Karpas-422 (cell line): Measurements from ENCODE around the gene TRAM2. TPM values are rescaled to one million over a fixed set of nuclear protein-coding genes. Genes with fewer than 3 reads are reported as not detected.

Experiments
- DNase-seq: peaks from one replicate; pipeline ENCODE4 v3.0.0-alpha.2; 2015
- H2AFZ ChIP-seq: fragments of 200-600 bp; sonication (generic); 2 replicates; pipeline ENCODE4 v1.6.1; 2014; ENCODE audit warnings: antibody characterized with exemption, low read length, mixed read lengths
- H3K27ac ChIP-seq: fragments of 200-600 bp; sonication (generic); 2 replicates; pipeline ENCODE4 v1.5.1; 2014; ENCODE audit warnings: mild to moderate bottlenecking, low read length, moderate library complexity
- H3K27me3 ChIP-seq: fragments of 200-600 bp; sonication (generic); 2 replicates; pipeline ENCODE4 v1.6.1; 2014; ENCODE audit warnings: low read length, mixed read lengths
- H3K36me3 ChIP-seq: fragments of 200-600 bp; sonication (generic); 2 replicates; pipeline ENCODE4 v1.6.1; 2014; ENCODE audit warnings: low read length, mixed read lengths; ENCODE audit not compliant: insufficient read depth
- H3K4me1 ChIP-seq: fragments of 200-600 bp; sonication (generic); 2 replicates; pipeline ENCODE4 v1.6.1; 2014; ENCODE audit warnings: mild to moderate bottlenecking, low read length, mixed read lengths
- H3K4me2 ChIP-seq: fragments of 200-600 bp; sonication (generic); 2 replicates; pipeline ENCODE4 v1.6.1; 2014; ENCODE audit warnings: low read length, low read depth, mild to moderate bottlenecking; ENCODE audit not compliant: poor library complexity, severe bottlenecking
- H3K4me3 ChIP-seq: fragments of 200-600 bp; sonication (generic); 2 replicates; pipeline ENCODE4 v1.5.1; 2014; ENCODE audit warnings: mild to moderate bottlenecking, antibody characterized with exemption, low read length, mixed read lengths
- H3K79me2 ChIP-seq: fragments of 200-600 bp; sonication (generic); 2 replicates; pipeline ENCODE4 v1.6.1; 2014; ENCODE audit warnings: mild to moderate bottlenecking, low read length, mixed read lengths
- H3K9ac ChIP-seq: fragments of 200-600 bp; sonication (generic); 2 replicates; pipeline ENCODE4 v1.6.0; 2014; ENCODE audit warnings: low read length
- H3K9me2 ChIP-seq: fragments of 200-600 bp; sonication (generic), shearing (Covaris generic); replicated peaks from 2 replicates; pipeline ENCODE4 v1.6.0; 2014; ENCODE audit warnings: mild to moderate bottlenecking, low read length, moderate library complexity; ENCODE audit not compliant: insufficient read depth
- H3K9me3 ChIP-seq: fragments of 300-700, 200-600 bp; sonication (generic); 2 replicates; pipeline ENCODE4 v1.6.1; 2014; ENCODE audit warnings: low read length, mixed read lengths
- H4K20me1 ChIP-seq: fragments of 200-600 bp; sonication (generic); 2 replicates; pipeline ENCODE4 v1.6.1; 2014; ENCODE audit warnings: mild to moderate bottlenecking, antibody characterized with exemption, low read length, low read depth; ENCODE audit not compliant: insufficient read depth
- total RNA-seq: library from RNA; depleted of rRNA; stranded (reverse); fragments of >200 nt; shearing (Covaris generic); gene quantifications from 2 replicates; pipeline ENCODE4 v1.2.3, GENCODE V29; 2014; ENCODE audit warnings: low replicate concordance

TRAM2 gene
- total RNA-seq, 1 experiment from 2014 or later = 24.1 TPM

DNA sequence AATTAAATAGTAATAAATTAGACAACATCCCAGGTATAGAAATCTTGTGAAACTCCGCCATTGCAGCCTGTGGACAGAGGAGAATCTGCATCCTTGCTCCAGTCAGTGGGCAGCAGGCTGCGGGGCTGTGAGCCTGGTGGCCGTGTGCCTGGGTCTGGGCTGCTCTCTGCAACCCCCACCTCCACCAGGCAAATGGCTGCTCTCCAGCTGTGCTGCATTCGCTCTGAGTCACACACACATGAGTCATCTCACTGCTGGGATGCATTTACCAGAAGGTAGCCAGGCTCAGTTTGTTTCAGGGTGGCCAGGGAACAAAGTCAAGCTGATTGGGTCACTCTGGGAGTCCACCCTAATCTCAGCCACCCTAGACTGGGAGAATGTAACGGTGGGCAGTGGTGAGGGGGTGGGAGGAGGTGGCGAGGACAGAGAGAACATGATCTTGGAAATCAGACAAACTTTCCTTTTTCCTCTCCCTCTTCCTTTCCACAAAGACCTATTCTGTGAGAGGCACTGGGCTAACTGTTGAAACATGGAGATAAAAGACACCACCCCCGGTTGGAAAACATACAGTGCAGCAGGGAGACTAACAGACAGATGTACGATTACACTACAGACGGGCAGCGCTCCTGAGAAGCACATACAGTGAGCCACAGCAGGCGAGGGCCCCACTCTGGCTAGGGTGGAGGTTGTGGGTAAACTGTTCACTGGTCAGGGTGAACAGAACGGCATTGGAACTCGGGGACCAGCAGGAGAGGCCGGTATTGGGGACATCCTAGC, 59.2 kb downstream of the TRAM2 start:
- H2AFZ ChIP-seq = no peak overlapping the region
- peaks cover 10% of the 10 kb centered on the region; the same call in 1 of the 2 replicates for H3K36me3 ChIP-seq
- no peaks in the 10 kb centered on the region for H3K9me3 ChIP-seq
- no peaks in the 10 kb centered on the region for H4K20me1 ChIP-seq
- no peak for DNase-seq
- peaks cover 15% of the 10 kb centered on the region for H3K4me1 ChIP-seq
- no peak overlapping the region for H3K9ac ChIP-seq
- H3K4me2 ChIP-seq = no peak overlapping the region
- peaks cover 46% of the 10 kb centered on the region for H3K79me2 ChIP-seq
- H3K27me3 ChIP-seq = no peaks in the 10 kb centered on the region
- H3K27ac ChIP-seq = no peak overlapping the region
- H3K9me2 ChIP-seq = no peaks in the 10 kb centered on the region
- H3K4me3 ChIP-seq = no peak overlapping the region

GRCh38 chr6:52516943-52517342, 59.9 kb downstream of the TRAM2 start:
- no peak overlapping the region for H3K27ac ChIP-seq
- peaks cover 10% of the 10 kb centered on the region; the same call in 1 of the 2 replicates for H3K36me3 ChIP-seq
- H3K9ac ChIP-seq = no peak overlapping the region
- H3K4me2 ChIP-seq = no peak overlapping the region
- H3K9me2 ChIP-seq = no peaks in the 10 kb centered on the region
- H3K27me3 ChIP-seq = no peaks in the 10 kb centered on the region
- no peaks in the 10 kb centered on the region for H3K9me3 ChIP-seq
- DNase-seq = no peak
- H3K79me2 ChIP-seq = peaks cover 39% of the 10 kb centered on the region
- H3K4me3 ChIP-seq = no peak overlapping the region
- H3K4me1 ChIP-seq = peaks cover 8% of the 10 kb centered on the region
- H4K20me1 ChIP-seq = no peaks in the 10 kb centered on the region
- H2AFZ ChIP-seq = no peak overlapping the region

GRCh38 chr6:52516269-52516668, 60.6 kb downstream of the TRAM2 start:
- peaks cover 35% of the 10 kb centered on the region for H3K79me2 ChIP-seq
- H3K4me2 ChIP-seq = no peak overlapping the region
- H3K4me3 ChIP-seq = no peak overlapping the region
- H3K27me3 ChIP-seq = no peaks in the 10 kb centered on the region
- H3K9ac ChIP-seq = no peak overlapping the region
- DNase-seq = no peak
- no peaks in the 10 kb centered on the region for H3K9me2 ChIP-seq
- peaks cover 13% of the 10 kb centered on the region; the same call in 1 of the 2 replicates for H3K36me3 ChIP-seq
- H3K9me3 ChIP-seq = no peaks in the 10 kb centered on the region
- no peak overlapping the region for H2AFZ ChIP-seq
- peaks cover 5% of the 10 kb centered on the region for H3K4me1 ChIP-seq
- no peak overlapping the region for H3K27ac ChIP-seq
- no peaks in the 10 kb centered on the region for H4K20me1 ChIP-seq

DNA sequence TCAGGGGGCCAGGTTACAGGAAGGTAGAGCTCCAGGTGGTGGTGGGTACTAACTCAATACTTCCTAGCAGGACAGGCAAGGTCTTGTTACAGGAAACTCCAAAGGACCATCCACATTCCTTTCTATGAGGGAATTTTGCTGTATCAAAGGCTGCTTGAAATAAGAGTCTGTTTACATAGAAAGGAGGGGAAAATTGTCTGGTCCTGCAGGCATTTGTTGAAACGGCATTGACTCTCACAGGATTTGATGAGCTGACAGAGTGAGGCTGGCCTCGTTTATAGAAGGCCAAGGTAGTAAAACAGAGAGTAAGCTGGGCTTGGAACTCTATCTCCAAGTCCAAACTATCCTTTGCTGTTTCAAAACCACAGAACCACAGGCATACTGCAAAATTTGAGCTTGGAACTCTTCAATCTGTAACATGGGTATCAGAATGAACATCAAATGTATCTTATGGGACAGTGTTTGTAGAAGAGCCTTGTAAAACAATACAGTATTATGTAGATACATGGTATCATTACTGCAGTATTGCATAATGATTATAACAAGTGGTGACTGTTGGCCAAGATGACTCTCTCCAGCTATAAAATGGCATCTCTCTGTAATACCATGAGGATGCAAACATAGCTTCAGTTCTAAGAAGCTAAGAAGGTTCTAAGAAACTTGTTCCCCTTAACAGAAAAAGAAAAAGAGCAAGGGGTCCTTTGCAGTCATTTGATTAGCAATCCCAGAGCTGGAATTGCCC, 61.5 kb downstream of the TRAM2 start:
- Histone ChIP-seq H3K4me1 (peaks cover 8% of the 10 kb centered on the region), H3K79me2 (peaks cover 26% of the 10 kb centered on the region), H3K27me3 (no peaks in the 10 kb centered on the region), H3K9ac (no peak overlapping the region), H4K20me1 (no peaks in the 10 kb centered on the region), H3K4me3 (no peak overlapping the region), H3K36me3 (peaks cover 13% of the 10 kb centered on the region; the same call in 1 of the 2 replicates), H3K9me3 (no peaks in the 10 kb centered on the region), H3K27ac (no peak overlapping the region), H3K4me2 (no peak overlapping the region), H3K9me2 (no peaks in the 10 kb centered on the region), H2AFZ (no peak overlapping the region)
- no peak for DNase-seq

DNA sequence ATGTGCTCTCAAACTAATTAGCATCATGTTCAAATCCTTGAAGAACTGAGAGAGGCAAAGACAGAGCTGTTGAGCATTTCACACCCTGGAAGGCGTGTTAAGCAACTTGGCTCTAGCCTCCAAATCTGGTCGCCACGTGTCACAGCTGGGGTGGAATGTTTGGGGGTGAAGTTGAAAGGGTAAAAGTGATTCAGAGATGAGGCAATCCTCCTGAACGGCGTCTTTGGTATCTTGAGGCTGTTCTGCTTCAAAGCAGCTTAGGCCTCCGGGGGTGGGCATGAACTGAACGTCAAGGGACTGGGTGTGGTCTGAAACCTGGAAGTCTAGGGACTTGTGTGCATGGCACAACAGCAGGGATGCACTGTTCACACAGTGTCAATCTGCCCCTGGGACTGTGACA, 62.3 kb downstream of the TRAM2 start:
- H3K27ac ChIP-seq = no peak overlapping the region
- H3K9me3 ChIP-seq = no peaks in the 10 kb centered on the region
- H3K4me2 ChIP-seq = no peak overlapping the region
- DNase-seq = no peak
- peaks cover 13% of the 10 kb centered on the region; the same call in 1 of the 2 replicates for H3K36me3 ChIP-seq
- no peaks in the 10 kb centered on the region for H4K20me1 ChIP-seq
- no peak overlapping the region for H3K9ac ChIP-seq
- peaks cover 11% of the 10 kb centered on the region for H3K4me1 ChIP-seq
- H2AFZ ChIP-seq = no peak overlapping the region
- no peak overlapping the region for H3K4me3 ChIP-seq
- peaks cover 18% of the 10 kb centered on the region for H3K79me2 ChIP-seq
- no peaks in the 10 kb centered on the region for H3K9me2 ChIP-seq
- H3K27me3 ChIP-seq = no peaks in the 10 kb centered on the region

GRCh38 chr6:52513896-52514295, 63.0 kb downstream of the TRAM2 start:
- Histone ChIP-seq H4K20me1 (no peaks in the 10 kb centered on the region), H2AFZ (no peak overlapping the region), H3K4me1 (peaks cover 11% of the 10 kb centered on the region), H3K4me3 (no peak overlapping the region), H3K79me2 (peaks cover 11% of the 10 kb centered on the region), H3K27me3 (no peaks in the 10 kb centered on the region), H3K9me3 (no peaks in the 10 kb centered on the region), H3K9ac (no peak overlapping the region), H3K27ac (no peak overlapping the region), H3K9me2 (no peaks in the 10 kb centered on the region), H3K36me3 (peaks cover 13% of the 10 kb centered on the region; the same call in 1 of the 2 replicates), H3K4me2 (no peak overlapping the region)
- DNase-seq = no peak

DNA sequence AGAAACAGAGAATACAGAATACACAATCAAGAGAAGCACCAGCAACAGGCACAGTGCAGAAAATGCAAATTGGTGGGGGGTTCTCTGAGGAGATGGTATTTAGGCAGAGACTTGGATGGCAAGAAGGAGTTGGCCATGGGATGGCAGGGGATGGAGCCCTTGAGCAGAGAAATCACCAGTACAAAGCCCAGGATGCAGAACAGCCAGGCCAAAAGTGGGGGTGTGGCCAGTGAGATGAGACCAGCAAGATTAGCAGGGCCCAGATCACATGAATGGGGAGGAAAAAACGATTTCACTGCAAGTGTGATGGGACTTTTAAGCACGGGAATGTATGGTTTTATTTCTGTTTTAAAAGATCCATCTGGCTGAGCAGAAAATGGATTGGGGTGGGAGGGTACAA, 63.4 kb downstream of the TRAM2 start:
- no peak overlapping the region for H3K27ac ChIP-seq
- no peak for DNase-seq
- H3K4me1 ChIP-seq = peaks cover 11% of the 10 kb centered on the region
- no peaks in the 10 kb centered on the region for H3K9me3 ChIP-seq
- H2AFZ ChIP-seq = no peak overlapping the region
- no peaks in the 10 kb centered on the region for H3K9me2 ChIP-seq
- H3K4me2 ChIP-seq = no peak overlapping the region
- H3K27me3 ChIP-seq = no peaks in the 10 kb centered on the region
- peaks cover 8% of the 10 kb centered on the region for H3K79me2 ChIP-seq
- H3K4me3 ChIP-seq = no peak overlapping the region
- no peaks in the 10 kb centered on the region for H4K20me1 ChIP-seq
- no peak overlapping the region for H3K9ac ChIP-seq
- peaks cover 13% of the 10 kb centered on the region; the same call in 1 of the 2 replicates for H3K36me3 ChIP-seq

DNA sequence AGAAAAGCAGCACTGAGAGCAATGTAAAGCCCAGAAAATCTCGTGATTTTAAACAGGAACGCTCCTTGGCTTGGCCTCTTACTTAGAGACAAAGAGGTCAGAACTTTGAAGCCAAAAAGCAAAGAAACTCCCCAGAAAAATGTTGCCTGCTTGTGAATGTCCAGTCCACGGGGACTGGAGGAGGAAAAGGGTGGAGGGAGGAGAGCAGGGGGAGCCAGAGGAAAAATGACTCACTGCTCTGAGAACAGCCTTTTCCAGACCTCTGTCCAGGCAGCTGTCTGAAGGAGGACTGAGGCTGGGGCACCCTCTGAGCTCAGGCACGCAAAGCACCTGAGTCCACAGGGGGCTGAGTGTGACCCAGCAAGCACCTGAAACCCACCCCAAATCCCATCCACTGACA, 64.7 kb downstream of the TRAM2 start:
- Histone ChIP-seq H3K4me1 (peaks cover 11% of the 10 kb centered on the region), H3K9ac (no peak overlapping the region), H3K79me2 (no peaks in the 10 kb centered on the region), H3K4me3 (no peak overlapping the region), H2AFZ (no peak overlapping the region), H3K27ac (no peak overlapping the region), H3K9me2 (no peaks in the 10 kb centered on the region), H3K9me3 (no peaks in the 10 kb centered on the region), H3K27me3 (no peaks in the 10 kb centered on the region), H3K36me3 (peaks cover 15% of the 10 kb centered on the region; the same call in 1 of the 2 replicates), H3K4me2 (no peak overlapping the region), H4K20me1 (no peaks in the 10 kb centered on the region)
- DNase-seq = no peak
